GM19438 (cell line): ENCODE measurements around the gene NUMA1.

Experiments
- ATAC-seq: cut with Tn5 transposase; IDR thresholded peaks from one replicate; pipeline ENCODE4 v1.9.1; 2021; ENCODE audit warnings: low read depth; ENCODE audit not compliant: unreplicated experiment

NUMA1 gene

GRCh38 chr11:71977743-71978418, 102.5 kb downstream of the NUMA1 start:
- no peak for ATAC-seq

- ATAC-seq: no peak
Measured at GRCh38 chr11:71977090-71977489, 103.3 kb downstream of the NUMA1 start.

- ATAC-seq: no peak
Measured at GRCh38 chr11:71976551-71976950, 103.8 kb downstream of the NUMA1 start.

GRCh38 chr11:71971680-71972079, 108.7 kb downstream of the NUMA1 start:
- no peak for ATAC-seq

- no peak for ATAC-seq
Measured at GRCh38 chr11:71964641-71965040, 115.7 kb downstream of the NUMA1 start.

- no peak for ATAC-seq
Measured at GRCh38 chr11:71963468-71963867, 116.9 kb downstream of the NUMA1 start.

GRCh38 chr11:71962428-71963038, 117.8 kb downstream of the NUMA1 start:
- peak; percentile 62 for ATAC-seq

- ATAC-seq: no peak
Measured at GRCh38 chr11:71955898-71956456, 124.4 kb downstream of the NUMA1 start.
